HS-5 (cell line): ENCODE results near the gene PXK.
"Not testable (repeated sequence)": the region's sequence is repeated elsewhere in the genome, so short reads cannot be mapped to it uniquely, and the experiment has no call there.

ENCODE experiments used
- DNase-seq: peaks from one replicate; pipeline ENCODE4 v3.0.0-alpha.2; 2012; ENCODE audit warnings: low read depth

PXK gene

DNA sequence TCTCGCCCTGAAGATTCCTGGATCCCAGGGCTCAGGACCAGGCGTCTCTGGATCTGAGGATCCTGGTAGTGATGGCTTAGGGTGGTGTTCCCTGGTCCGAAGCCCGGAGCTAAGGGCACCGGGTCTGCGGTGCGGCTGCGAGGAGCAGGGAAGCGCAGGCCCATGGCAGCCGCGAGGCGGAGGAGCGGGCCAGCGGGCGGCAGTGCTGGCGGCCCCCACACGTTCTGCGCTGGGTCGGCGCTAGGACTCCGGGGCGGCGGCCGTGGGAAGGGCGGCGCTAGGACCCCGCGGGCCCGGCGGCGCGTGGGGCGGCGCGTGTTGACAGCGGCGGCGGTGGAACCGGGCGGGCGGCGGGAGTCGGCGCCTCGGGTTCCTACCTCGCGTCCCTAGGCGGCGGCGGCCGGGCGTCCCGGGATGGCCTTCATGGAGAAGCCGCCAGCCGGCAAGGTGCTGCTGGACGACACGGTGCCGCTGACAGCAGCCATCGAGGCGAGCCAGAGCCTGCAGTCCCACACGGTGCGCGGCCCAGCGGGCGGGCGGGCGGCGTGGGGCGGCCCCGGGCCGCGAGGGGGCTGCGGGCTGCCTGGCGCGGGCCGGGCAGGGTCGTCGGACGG, at the start of gene PXK:
Gene PXK, plus strand, starts transcription at position 318 of the 614 bp plus-strand sequence. Its CDS starts 97 bp downstream, at position 415.
- DNase-seq, result no peak

DNA sequence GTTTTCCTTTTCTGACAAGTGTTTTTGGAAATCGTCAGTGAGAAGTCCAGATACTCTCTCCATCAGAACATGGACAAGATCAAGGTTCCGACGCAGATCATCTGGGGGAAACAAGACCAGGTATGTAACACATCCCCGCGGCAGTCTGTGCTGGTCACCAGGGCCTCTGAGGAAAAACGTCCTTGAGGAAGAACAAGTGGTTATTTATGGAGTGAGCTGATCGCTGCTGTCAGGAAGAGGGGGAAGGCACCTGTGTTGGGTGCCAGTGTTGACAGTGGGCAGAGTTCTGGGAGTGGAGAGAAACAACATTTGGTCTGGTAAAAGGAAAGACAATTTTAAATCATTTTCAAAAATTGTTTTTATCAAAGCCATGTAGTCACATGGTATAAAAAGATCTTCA, 47.4 kb upstream of the PXK start:
- DNase-seq, result no peak

DNA sequence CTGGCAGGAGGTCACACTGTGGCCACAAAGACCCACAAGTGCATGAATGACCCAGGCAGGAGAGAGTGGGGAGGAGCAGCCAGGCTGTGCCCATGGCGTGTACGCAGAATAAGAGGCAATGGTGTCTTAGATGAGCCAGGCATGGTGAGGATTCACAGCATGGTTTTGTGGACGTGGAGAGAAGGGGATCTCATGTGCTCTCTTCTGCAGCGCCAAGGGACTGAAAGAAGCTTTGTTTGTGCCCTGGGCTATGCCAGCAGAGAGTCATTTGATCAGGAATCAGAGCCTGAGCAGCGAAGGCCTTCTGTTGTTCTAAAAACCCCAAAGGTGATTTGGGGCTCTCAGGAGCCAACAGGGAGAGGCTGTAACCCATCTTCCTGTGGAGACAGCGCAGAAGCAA, 45.3 kb upstream of the PXK start:
- DNase-seq, result no peak

DNA sequence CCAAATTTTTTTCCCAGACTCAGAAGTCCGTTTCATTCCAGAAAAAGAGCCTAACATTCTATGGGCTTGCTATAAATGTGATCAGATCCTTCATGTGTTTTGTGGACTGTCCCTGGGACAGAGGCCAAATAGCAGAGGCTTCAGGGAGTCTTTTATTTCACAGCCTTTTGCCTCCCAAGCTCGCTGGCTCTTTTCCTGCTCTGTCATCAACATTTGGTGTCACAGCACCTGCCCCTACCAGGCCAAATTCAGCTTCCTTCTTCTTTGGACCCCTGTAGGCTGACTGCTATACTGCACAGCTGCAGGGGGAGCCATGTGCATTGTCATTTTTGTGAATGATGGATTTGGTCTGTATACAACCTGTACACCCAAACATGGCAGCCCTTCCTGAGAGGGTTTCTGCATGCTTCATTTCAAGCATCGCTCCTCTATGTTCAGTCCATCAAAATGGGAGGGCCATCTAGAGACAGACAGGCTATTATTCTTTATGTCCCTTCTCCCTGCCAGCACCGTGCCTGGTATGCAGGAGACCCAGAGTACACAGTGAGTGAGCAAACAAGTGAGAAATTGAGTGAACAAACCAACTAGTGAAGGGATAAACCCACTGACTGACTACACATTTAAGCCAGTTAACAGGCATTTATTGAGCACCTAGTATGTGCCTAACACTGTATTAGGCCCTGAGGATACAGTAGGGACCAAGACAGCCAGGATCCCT, 44.5 kb upstream of the PXK start:
- DNase-seq, result no peak

DNA sequence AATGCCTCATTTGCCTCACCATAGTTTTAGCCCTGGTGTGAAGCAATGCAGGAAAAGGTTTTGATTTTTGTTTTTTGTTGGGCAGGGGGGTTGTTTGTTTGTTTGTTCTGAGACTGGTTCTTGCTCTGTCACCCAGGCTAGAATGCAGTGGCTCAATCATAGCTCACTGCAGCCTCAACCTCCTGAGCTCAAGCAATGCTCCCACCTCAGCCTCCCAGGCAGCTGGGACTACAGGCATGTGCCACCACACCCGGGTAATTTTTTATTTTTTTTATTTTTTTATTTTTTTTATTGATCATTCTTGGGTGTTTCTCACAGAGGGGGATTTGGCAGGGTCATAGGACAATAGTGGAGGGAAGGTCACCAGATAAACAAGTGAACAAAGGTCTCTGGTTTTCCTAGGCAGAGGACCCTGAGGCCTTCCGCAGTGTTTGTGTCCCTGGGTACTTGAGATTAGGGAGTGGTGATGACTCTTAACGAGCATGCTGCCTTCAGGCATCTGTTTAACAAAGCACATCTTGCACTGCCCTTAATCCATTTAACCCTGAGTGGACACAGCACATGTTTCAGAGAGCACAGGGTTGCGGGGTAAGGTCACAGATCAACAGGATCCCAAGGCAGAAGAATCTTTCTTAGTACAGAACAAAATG, 43.6 kb upstream of the PXK start:
- not testable (repeated sequence) for DNase-seq

DNA sequence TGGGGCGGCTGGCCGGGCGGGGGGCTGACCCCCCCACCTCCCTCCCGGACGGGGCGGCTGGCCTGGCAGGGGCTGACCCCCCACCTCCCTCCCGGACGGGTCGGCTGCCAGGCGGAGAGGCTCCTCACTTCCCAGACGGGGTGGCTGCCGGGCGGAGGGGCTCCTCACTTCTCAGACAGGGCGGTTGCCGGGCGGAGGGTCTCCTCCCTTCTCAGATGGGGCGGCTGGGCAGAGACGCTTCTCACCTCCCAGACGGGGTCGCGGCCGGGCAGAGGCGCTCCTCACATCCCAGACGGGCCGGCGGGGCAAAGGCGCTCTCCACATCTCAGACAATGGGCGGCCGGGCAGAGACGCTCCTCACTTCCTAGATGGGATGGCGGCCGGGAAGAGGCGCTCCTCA, 42.2 kb upstream of the PXK start:
- DNase-seq, result not testable (repeated sequence)

DNA sequence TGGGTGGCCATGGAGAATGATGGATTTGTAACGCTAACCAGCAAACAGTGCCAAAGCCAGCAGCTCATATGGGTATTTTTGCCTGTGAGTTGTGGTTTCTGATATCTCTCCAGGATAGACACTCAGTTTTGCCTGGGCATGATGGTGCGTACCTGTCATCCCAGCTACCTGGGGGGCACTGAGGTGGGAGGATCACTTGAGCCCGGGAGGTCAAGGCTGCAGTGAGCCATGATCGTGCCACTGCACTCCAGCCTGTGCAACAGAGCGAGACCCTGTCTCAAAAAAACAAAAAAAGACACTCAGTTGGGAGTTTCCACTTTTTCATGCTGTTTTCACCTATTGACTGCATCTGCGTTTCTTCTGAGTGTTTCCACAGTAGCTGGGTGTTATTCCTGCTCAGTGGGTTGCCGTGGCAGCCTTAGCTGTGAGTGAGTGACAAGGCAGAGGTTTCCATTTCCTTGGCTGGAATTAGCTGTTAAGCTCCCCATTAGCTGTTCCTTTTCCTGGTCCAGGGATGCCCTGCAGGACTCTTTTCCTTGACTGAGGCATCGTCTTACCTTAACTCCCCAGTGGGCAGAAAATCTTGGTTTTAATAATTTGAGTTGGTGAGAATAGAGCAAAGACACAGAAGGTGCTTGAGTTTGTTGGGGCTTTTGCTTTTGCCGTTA, 40.9 kb upstream of the PXK start:
- no peak for DNase-seq

DNA sequence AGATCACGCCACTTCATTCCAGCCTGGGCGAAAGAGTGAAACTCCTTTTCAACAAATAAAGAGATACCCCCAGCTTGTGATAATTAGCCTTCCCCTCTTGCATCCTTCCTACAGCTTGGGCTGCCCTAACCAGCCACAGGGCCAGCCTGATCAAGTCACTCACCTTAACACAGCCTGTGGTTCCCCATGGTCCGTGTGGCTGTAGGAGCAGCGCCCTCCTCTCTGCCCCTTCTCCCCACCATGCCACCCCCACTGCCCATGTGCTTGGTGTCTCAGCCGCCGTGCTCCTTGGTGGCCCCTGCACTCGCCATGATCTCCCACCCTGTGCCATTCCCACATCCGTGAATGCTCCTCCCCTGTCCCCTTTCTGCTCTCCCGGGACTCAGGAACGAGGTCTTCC, 39.8 kb upstream of the PXK start:
- no peak for DNase-seq

DNA sequence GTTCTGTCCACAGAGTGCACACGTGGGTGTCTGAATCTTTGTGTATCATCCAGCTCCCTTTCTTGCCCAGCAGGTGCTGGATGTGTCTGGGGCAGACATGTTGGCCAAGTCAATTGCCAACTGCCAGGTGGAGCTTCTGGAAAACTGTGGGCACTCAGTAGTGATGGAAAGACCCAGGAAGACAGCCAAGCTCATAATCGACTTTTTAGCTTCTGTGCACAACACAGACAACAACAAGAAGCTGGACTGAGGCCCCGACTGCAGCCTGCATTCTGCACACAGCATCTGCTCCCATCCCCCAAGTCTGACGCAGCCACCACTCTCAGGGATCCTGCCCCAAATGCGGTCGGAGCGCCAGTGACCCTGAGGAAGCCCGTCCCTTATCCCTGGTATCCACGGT, 39.2 kb upstream of the PXK start:
- DNase-seq, result no peak

DNA sequence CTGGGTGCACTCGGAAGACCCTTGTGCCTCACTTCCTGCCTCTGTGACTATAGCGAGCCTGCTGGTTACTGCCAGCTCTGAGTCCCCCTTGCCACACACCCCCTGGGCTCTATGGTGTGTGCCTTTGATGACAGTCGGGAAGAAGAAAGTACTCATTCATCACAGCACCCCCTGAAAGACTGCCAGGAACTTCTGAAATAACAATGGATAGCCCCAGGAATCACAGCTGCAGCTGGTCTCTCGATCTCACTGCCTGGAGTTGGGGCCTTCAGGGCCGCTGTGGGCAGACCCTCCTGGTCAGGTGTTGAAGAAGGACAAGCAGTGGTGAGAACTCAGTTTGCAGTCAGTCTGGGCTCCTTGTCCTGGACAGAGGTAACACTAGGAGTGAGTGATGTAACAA, 36.4 kb upstream of the PXK start:
- DNase-seq, result no peak

DNA sequence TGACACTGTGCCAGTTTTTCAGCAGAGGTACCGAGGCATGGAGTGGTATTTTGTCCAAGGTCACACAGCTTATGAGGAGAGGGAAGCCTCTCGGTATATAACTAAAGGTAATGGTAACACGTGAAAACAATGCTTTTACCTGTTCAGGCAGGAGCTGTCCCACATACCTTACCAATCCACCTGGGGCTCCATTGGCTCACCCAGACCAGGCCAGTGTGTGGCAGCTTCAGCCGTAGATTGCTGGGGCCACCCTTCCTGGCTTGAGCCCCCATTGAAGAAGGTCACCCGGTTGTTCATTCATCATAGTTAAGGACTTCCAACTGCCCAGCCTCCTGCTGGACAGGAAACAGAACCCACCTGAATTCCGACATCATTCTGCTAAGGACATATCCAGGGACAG, 35.8 kb upstream of the PXK start:
- DNase-seq, result no peak

DNA sequence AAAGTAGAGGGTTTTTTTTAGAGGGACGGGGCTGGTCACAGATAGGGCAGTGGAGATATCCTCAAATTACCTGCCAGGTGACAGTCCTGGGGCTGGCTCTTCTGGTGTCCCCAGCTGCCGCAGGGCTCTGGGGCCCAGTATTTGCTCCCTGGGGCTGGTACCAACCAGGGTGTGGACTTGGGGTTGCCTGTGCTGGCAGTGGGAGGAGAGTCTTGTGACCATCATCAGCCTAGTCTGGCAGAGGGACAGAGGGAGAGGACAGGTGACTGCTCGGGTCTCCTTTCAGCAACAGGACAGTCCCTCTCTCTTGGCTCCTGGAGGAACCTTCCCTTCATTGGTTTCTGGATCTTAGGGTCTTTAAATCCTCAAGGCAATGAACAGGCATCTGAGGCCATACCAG, 34.5 kb upstream of the PXK start:
- DNase-seq, result no peak

DNA sequence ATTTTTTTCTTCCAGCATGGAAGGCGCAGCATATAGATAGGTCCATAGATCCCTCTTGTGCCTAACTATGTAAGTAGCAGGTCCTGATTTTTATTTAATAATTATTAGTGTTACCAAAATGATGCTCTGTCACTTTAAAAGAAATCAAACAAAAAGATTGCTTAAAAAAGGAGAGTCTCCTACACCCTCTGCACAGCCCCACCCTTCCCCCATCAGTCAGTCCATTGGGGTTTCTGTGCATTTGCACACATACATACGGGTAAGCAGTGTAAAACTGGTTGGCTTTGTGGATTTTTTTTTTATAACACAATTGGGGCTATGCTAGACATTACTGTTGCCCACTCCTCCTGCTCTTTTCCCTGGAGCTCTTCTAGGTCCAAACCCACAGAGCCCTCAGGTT, 33.6 kb upstream of the PXK start:
- DNase-seq, result no peak

DNA sequence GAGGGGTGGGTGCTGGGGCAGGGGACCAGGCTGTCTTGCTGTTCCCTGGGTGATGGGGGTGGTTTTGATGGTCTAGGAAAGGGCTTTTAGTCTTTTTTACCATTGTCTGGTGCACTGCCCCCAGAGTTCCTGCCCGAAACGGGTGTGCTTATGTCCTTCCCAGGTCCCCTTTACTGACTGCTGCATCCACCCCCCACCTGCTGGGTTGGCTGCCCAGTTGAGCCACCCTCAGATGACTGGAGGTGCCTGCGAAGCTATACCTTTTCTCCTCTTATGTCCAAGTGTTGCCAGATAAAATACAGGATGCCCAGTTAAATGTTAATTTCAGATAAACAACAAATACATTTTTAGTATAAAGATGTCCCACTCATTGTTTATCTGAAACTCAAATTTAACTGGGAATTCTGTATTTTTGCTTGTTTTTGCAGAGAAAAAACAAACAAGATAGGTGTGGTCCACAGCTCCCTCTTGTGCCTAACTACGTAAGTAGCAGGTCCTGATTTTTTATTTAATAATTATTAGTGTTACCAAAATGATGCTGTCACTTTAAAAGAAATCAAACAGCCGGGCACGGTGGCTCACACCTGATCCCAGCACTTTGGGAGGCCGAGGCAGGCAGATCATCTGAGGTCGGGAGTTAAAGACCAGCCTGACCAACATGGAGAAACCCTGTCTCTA, 32.7 kb upstream of the PXK start:
- DNase-seq, result peak; percentile 19

DNA sequence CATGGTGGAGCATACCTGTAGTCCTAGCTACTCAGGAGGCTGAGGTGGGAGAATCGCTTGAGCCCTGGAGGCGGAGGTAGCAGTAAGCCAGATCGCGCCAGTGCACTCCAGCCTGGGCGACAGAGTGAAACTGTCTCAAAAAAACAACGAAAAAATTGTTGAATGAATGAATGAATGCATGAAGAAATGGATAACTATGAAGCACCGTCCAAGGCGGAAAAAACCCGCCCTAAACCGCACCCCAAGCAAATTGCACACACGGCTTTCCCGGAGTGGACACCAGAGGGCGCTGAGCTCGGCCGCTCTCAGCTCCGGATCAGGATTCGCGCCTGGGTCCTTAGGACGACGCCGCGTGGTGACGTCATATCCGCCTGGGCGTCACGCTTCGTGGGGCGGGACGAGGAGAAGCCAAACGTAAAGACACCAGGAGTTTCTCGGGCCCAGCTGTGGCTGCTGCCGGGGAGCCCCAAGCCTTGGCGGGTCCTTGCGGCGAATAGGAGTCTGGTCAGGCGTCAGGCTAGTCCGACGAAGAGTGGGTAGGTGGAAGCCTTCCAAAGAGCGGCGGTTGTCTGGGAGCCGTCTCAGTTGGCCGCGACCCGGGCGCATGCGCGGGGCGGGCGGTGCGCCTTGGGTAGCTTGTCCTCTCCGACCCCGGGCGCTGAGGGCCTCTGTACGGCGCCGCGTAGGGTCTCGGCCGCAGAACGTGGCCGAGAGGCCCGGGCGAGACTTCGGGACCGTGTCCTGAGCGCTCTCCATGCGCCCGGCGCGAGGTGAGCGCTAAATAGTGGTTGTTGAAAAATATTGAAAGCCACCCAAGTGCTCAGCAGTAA, 26.6 kb upstream of the PXK start, which contains the start of the genes HTD2 and RPP14:
Gene HTD2, plus strand, starts transcription at position 639 of the 830 bp plus-strand sequence. CDS start 11,094 bp downstream, outside the sequence.
Gene RPP14, plus strand, starts transcription at position 364 of the 830 bp plus-strand sequence. CDS start 4,085 bp downstream, outside the sequence.
- DNase-seq, result peak; percentile 88

DNA sequence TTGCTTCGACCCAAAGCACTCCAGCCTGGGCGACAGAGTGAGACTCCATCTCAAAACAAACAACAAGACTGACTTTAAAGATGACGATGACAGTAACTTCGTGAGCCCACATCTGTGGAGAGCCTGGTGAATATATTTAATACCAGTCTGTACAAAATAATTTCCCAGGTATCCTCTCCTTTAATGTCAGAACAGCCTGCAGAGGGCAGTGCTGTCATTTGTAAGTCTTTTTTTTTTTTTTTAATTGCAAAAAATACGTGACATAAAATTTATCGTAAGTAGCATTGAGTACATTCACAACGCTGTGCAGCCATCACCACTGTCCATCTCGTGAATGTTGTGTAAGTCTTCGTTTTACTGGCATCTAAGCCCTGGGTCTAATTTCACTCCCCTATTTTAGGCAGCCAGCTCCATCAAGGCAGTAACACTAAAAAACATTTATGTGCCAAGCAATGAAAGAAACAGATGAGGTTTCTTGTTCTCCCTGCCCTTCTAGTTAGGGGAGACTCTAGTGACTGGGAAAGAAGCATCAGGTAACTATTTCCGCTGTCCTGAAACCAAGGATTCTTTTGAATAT, 25.0 kb upstream of the PXK start:
- DNase-seq, result peak; percentile 32

DNA sequence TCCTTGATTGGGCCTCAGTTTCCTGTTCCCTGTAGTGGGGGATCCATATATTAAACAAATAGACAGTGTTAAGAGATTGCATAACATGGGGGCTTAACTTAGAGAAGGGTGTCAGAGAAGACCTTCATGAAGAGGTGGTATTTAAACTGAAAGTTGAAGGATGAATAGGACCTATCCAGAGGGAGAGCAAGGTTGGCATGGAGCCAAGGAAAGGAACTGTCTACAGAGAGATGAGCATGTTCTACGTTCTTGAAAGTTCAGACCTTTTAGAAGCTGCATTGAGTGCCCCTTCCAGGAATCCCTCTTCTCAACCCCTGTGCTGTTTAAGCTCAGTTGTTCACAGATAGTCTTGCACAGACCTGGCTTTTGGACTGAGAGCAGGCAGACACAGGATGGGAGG, 24.0 kb upstream of the PXK start:
- no peak for DNase-seq

DNA sequence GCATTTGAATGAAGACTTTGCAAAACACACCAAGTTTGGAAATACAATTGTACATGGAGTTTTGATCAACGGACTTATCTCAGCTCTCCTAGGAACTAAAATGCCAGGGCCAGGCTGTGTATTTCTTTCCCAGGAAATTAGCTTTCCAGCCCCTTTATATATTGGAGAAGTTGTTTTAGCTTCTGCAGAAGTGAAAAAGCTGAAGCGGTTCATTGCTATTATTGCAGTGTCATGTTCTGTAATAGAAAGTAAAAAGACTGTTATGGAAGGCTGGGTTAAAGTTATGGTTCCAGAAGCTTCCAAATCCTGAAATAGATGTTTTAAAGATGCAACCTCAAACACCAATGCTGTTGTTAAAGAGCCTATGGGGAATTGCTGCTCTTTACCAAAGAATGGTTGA, 14.9 kb upstream of the PXK start:
- no peak for DNase-seq

DNA sequence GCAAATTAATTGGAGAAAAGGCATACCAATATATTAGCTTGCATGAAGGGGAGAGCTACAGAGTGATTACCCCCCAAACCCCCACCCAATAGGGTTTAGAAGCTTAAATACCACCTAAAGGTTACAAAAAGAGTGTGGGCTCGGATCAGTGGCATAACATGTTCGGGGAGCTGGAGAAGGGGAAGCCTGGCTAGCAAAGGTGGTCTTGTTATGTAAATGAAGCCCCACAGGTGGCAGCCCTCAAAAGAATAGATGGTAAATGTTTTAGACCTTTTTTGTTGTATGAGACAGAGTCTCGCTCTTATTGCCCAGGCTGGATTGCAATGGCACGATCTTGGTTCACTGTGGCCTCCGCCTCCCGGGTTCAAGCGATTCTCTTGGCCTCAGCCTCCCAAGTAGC, 10.9 kb upstream of the PXK start:
- DNase-seq, result no peak

DNA sequence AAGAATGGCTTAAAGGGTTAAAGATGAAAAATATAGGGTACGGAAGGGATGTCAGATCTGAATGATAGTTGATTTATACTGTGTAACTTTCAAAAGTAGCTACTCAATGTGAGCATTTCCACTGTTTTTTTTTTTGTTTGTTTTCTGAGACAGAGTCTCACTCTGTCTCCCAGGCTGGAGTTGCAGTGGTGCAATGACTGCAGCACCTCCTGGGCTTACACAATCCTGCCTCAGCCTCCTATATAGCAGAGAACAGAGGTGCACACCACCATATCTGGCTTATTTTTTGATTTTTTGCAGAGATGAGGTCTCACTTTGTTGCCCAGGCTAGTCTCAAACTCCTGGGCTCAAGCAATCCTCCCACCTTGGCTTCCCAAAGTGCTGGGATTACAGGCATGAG, 9.9 kb upstream of the PXK start:
- DNase-seq, result no peak
